Measurements from ENCODE around the gene CUL4A.
"Not testable (repeated sequence)": the region's sequence is repeated elsewhere in the genome, so short reads cannot be mapped to it uniquely, and the experiment has no call there.

GRCh38 chr13:113161975-113162374 lies 47.4 kb upstream of the CUL4A start:
- not testable (repeated sequence) for TF ChIP-seq MAX (IDR thresholded peaks at IDR 0.05; ENCODE audit: low read depth); POLR2AphosphoS5 (IDR thresholded peaks at IDR 0.05; ENCODE audit: low read depth, low read length); CTCF (IDR thresholded peaks at IDR 0.05); EP300 (IDR thresholded peaks at IDR 0.05; ENCODE audit: borderline replicate concordance in 1 of 2, low read depth in 1 of 2, low read length in 1 of 2); SIN3A (IDR thresholded peaks at IDR 0.05; ENCODE audit: borderline replicate concordance, low read depth, low read length); EZH2phosphoT487 (IDR thresholded peaks at IDR 0.05; ENCODE audit: borderline replicate concordance, low read depth); TEAD4 (IDR thresholded peaks at IDR 0.05; ENCODE audit: borderline replicate concordance, insufficient read depth); RAD21 (IDR thresholded peaks at IDR 0.05; ENCODE audit: low read length); USF2 (IDR thresholded peaks at IDR 0.05; ENCODE audit: borderline replicate concordance, low read depth, low read length); JUND (IDR thresholded peaks at IDR 0.05); REST (IDR thresholded peaks at IDR 0.05; ENCODE audit: low read depth, low read length); FOSL2 (IDR thresholded peaks at IDR 0.05; ENCODE audit: borderline replicate concordance, low read depth); ELF1 (IDR thresholded peaks at IDR 0.05)
